Measurements from ENCODE around the gene QRICH1. TPM values are rescaled to one million over a fixed set of nuclear protein-coding genes. Genes with fewer than 3 reads are reported as not detected.

QRICH1 gene
- total and polyA plus RNA-seq, 4 donors, result 35.1 to 76.0 (median 52.9) TPM

DNA sequence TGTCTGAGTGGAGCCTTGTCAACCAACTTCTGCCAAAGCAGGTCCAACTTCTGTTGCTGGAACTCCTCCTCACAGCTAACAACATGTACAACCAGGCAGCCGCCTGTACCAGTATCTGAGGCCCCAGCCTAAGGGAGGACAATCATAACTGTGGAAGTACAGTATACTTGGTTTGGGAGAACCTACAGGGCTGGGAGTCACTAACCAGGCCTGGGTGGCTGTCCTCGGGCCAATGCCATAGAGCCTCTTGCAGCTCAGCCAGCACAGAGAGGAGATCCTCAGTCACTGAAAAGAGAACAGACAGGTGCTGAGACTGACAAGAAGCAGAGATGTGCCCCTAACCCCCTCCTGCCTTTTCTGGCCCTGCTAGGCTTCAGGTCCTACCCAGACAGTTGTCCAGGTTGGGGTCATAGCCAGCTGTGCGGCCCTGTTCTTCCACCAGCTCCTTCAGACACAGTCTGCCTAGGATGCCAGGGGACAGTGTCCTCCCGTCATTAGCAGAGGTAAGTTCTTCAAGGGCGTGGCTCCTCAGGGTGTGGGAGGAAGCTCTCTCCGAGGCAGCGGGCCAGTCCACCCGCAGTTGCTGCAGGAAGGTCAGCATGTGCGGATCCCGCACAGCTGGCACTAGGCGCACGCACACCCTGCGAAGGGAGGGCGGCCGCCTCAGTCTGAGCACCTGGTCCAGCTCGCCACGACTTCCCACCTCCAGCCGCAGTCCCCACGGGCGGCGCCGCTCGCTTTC lies 76.5 kb downstream of the QRICH1 start:
- H3K4me3 ChIP-seq, result peak overlapping the region; percentile 85
- no peak for ATAC-seq (ENCODE audit: insufficient read depth, low FRiP score)
- H3K27ac ChIP-seq (ENCODE audit: low read depth in 1 of 2, low read length in 1 of 2), result peak overlapping the region in 1 of 2 donors; percentile 90
- TF ChIP-seq, protein P1, sequence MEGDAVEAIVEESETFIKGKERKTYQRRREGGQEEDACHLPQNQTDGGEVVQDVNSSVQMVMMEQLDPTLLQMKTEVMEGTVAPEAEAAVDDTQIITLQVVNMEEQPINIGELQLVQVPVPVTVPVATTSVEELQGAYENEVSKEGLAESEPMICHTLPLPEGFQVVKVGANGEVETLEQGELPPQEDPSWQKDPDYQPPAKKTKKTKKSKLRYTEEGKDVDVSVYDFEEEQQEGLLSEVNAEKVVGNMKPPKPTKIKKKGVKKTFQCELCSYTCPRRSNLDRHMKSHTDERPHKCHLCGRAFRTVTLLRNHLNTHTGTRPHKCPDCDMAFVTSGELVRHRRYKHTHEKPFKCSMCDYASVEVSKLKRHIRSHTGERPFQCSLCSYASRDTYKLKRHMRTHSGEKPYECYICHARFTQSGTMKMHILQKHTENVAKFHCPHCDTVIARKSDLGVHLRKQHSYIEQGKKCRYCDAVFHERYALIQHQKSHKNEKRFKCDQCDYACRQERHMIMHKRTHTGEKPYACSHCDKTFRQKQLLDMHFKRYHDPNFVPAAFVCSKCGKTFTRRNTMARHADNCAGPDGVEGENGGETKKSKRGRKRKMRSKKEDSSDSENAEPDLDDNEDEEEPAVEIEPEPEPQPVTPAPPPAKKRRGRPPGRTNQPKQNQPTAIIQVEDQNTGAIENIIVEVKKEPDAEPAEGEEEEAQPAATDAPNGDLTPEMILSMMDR (IDR thresholded peaks at IDR 0.05; ENCODE audit: control extremely low read depth, extremely low read depth), result no peak
- no peak for DNase-seq
- peak overlapping the region; percentile 8 to 26 for H3K9ac ChIP-seq (ENCODE audit: insufficient read depth in 1 of 2, low read length in 2 of 2)
- no peaks in the 10 kb centered on the region for H3K9me3 ChIP-seq (ENCODE audit: control insufficient read depth in 4 of 4, insufficient read depth in 3 of 4, low read length in 3 of 4)
- peaks cover 9 to 35% (median 25%) of the 10 kb centered on the region in 4 donors for H3K36me3 ChIP-seq (ENCODE audit: control insufficient read depth in 4 of 4, insufficient read depth in 4 of 4, low read length in 4 of 4)
- peaks cover 6 to 22% (median 12%) of the 10 kb centered on the region in 5 donors for H3K4me1 ChIP-seq (ENCODE audit: control insufficient read depth in 5 of 5, insufficient read depth in 5 of 5, low read length in 5 of 5)
- WGBS, 2 donors, result 9 to 10% methylated on average over 20 to 23 of the region's 23 CpGs
- no peaks in the 10 kb centered on the region for H3K27me3 ChIP-seq (ENCODE audit: control insufficient read depth in 3 of 3, insufficient read depth in 3 of 3, low read length in 2 of 3)

DNA sequence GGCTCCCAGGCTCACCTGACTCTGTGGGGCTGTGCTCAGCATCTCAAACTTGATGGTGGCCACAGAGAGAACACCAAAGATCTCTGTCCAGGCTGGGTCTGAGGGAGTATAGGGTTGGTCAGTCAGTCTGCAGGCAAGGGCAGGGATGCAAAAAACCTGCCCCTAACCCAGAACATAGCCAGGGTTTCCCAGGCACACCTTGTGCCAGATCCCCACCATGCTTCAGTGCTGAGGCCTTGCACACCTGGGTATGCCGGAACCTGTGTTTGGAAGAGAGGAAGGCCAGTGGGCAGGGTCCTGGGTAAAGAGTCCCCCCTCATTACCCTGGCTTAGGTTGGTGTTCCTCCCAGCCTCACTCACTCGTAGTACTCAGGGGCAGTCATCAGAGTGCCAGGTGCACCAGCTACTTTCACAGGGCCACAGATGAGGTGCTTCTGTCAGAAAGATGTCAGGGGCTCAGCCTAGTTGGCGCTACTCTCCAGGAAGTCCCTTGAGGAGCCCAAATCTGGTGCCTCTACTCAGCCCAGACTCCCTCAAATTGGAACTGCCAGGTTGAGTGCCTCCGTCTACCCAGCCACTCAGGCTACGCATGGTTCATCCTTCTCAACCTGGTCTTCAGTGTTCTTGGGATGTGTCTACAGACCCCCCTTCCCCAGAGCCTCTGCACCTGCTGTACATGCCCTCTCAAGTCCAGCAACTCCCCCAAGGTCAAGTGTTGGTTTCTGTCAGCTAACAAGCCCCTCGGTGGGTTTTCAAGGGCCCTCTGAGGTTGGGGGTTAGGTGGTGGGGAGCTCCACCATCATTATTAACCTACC lies 77.2 kb downstream of the QRICH1 start:
- no peak overlapping the region for H3K27ac ChIP-seq (ENCODE audit: low read depth in 1 of 2, low read length in 1 of 2)
- H3K9ac ChIP-seq (ENCODE audit: insufficient read depth in 1 of 2, low read length in 2 of 2), result no peak overlapping the region
- no peaks in the 10 kb centered on the region for H3K9me3 ChIP-seq (ENCODE audit: control insufficient read depth in 4 of 4, insufficient read depth in 3 of 4, low read length in 3 of 4)
- TF ChIP-seq, protein P1 (IDR thresholded peaks at IDR 0.05; ENCODE audit: control extremely low read depth, extremely low read depth), result no peak
- WGBS, 2 donors, result 88% methylated on average over 6 of the region's 6 CpGs
- H3K4me3 ChIP-seq, result no peak overlapping the region
- H3K36me3 ChIP-seq (ENCODE audit: control insufficient read depth in 4 of 4, insufficient read depth in 4 of 4, low read length in 4 of 4), result peaks cover 12 to 42% (median 29%) of the 10 kb centered on the region in 4 donors
- H3K27me3 ChIP-seq (ENCODE audit: control insufficient read depth in 3 of 3, insufficient read depth in 3 of 3, low read length in 2 of 3), result no peaks in the 10 kb centered on the region
- DNase-seq, result no peak
- no peak for ATAC-seq (ENCODE audit: insufficient read depth, low FRiP score)
- peaks cover 6 to 22% (median 12%) of the 10 kb centered on the region in 5 donors for H3K4me1 ChIP-seq (ENCODE audit: control insufficient read depth in 5 of 5, insufficient read depth in 5 of 5, low read length in 5 of 5)

DNA sequence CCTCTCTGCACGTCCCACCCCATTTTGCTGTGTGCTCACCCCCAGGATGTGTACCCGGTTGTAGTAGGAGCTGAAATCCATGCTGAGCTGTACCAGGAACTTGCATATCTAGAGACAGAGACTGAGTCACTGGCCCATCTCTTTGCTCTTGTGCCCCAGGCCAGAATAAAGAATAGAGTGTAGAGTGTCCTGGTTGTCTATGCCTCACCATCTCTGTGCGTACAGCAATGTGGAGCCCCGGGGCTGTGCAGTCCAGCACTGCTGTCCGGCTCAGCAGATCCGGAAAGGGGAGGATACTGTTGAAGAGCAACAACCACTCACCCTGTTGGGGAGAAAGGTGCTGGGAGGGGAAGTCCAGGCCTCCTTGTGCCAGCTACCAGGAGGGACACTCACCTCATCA lies 78.1 kb downstream of the QRICH1 start:
- Histone ChIP-seq H3K27me3 (ENCODE audit: control insufficient read depth in 3 of 3, insufficient read depth in 3 of 3, low read length in 2 of 3) (no peaks in the 10 kb centered on the region), H3K36me3 (ENCODE audit: control insufficient read depth in 4 of 4, insufficient read depth in 4 of 4, low read length in 4 of 4) (peaks cover 12 to 45% (median 30%) of the 10 kb centered on the region in 4 donors), H3K4me3 (no peak overlapping the region), H3K4me1 (ENCODE audit: control insufficient read depth in 5 of 5, insufficient read depth in 5 of 5, low read length in 5 of 5) (peaks cover 6 to 22% (median 12%) of the 10 kb centered on the region in 5 donors), H3K9me3 (ENCODE audit: control insufficient read depth in 4 of 4, insufficient read depth in 3 of 4, low read length in 3 of 4) (no peaks in the 10 kb centered on the region), H3K9ac (ENCODE audit: insufficient read depth in 1 of 2, low read length in 2 of 2) (no peak overlapping the region), H3K27ac (ENCODE audit: low read depth in 1 of 2, low read length in 1 of 2) (no peak overlapping the region)
- TF ChIP-seq, protein P1 (IDR thresholded peaks at IDR 0.05; ENCODE audit: control extremely low read depth, extremely low read depth), result no peak
- WGBS, 2 donors, result 80 to 87% methylated on average over 6 of the region's 6 CpGs
- ATAC-seq (ENCODE audit: insufficient read depth, low FRiP score) (no peak), DNase-seq (no peak)

Measured in lung (tissue), 12 donors.